Dedifferentiated amniotic fluid mesenchymal stem cell (primary cell): ENCODE measurements around the gene DNAH3.
"Not testable (repeated sequence)": the region's sequence is repeated elsewhere in the genome, so short reads cannot be mapped to it uniquely, and the experiment has no call there.

ENCODE experiments used
- DNase-seq: peaks from one replicate; pipeline ENCODE4 v3.0.0-alpha.2; 2016; ENCODE audit errors: extremely low spot score

Gene DNAH3

DNA sequence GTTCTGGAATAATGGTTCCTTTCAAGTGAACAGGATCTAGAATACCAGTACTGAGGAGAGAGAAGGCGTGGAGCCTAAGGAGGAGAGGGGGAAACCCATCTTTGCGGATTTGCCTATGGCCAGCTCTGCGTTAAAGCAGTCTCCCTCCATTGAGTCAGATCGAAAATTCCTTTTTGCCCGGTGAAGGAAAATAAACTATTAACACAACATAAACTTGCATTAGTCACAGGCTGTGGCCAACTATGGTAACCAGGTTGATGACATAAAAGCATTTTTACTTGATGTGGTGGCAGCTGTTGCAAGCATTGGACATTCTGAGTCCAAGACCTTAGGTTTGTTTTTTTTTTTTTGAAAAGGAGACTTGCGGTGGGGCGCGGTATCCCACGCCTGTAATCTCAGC is 16.7 kb upstream of the DNAH3 start:
- peak; percentile 69 for DNase-seq

- no peak for DNase-seq
Observed at GRCh38 chr16:21166561-21166961, 15.9 kb upstream of the DNAH3 start.

GRCh38 chr16:21164521-21165168 is 14.0 kb upstream of the DNAH3 start:
- no peak for DNase-seq

DNA sequence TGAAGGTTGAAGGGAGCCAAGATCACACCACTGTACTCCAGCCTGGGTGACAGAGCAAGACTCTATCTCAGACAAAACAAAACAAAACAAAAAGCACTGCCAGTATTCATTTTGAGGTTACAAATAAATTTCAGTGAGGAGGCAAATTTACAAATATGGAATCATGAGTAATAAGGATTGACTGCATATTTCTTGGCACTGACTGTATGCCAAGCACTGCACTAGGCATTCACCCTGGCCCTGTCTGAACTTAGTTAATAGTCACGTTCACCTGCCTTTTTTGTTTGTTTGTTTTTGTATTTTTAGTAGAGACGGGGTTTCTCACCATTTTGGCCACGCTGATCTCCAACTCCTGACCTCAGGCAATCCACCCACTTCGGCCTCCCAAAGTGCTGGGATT is 12.9 kb upstream of the DNAH3 start:
- no peak for DNase-seq

DNA sequence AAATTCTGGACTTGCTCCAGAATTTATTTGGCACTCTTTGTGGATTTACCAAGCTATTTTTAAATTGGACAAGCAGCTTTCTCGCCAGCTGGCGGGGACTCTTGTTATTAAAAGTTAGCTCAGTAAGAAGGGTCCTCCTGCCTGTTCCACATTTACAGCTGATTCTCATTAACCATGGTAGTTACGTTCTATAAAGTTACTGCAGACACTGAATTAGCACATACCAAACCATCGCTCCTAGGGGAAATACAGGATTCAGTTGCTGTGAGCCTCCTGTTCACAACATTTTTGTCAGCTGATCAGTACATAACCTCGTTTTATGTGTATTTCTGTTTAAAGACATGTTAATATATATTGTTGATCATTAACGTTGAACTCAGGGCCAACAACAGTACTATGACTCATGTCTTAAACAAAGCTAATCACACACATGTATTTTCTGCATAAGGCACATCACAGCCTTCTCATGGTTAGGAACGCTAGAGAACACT is 12.1 kb upstream of the DNAH3 start:
- no peak for DNase-seq

DNA sequence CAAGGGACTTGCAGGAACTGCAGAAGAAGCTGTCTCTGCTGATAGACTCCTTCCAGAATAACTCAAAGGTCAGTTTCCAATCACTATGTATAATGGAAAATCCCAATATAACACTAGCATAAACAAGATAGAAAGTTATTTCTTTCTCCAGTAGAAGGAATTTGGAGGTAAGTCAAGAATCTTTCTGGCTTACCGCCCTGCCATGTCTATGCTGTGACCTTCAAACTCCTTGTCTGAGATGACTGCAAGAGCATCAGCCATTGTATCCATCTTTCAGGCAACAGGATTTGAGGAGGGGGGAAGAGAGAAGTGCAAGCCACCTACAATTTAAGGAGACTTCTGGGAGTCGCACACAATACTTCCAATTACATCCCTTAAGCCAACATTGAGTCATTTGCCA is 10.6 kb upstream of the DNAH3 start:
- DNase-seq: no peak

GRCh38 chr16:21160276-21160675 is 9.6 kb upstream of the DNAH3 start:
- DNase-seq: no peak

- DNase-seq: no peak
Observed at GRCh38 chr16:21159281-21159951, 8.8 kb upstream of the DNAH3 start.

DNA sequence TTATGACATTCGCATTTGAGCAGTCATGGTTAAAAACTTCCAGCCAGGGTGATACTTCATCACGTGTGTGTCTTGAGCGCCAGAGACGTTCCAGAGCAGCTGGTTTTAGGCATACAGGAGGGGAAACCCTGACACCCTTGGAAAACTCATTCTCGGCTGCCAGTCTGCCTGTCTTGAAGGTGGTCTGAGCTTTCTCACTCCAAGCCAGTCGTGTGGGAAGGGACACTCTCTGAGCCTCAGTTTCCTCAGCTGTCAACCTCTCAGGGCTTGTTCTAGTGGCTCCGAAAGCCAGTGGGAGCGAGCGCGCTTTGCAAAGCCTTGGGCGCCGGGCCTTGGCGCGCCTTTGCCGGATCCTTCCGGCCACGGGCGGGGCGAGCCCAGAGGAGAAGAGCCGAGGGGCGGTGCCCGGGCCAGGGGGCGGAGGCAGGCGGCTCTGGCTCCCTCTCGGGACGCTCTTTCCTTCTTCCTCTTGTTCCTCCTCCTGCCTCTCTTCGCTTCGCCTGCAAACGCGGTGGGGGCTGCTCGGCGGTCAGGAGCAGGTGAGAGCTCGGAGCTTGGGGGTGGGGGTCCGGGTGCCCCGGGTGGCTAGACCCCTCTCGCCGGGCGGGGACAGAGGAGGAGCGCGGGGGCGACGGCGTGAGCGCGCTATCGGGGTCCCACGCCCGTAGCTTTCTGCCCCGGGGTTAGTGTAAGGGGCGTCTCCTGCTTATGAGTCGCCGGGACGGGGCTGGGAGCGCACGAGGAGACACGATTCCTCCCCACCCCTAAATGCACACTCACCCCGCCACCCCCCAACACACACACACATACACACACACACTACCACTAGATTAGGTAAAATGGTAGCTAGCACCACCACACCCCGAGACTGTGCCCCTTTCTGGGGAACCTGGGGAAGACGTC is 7.8 kb upstream of the DNAH3 start, which contains the start of gene LDAF1:
Gene LDAF1 (plus strand): TSS at position 467 of the 903 bp plus-strand sequence. CDS start 2,509 bp downstream, outside the sequence.
- DNase-seq: peak; percentile 70

DNA sequence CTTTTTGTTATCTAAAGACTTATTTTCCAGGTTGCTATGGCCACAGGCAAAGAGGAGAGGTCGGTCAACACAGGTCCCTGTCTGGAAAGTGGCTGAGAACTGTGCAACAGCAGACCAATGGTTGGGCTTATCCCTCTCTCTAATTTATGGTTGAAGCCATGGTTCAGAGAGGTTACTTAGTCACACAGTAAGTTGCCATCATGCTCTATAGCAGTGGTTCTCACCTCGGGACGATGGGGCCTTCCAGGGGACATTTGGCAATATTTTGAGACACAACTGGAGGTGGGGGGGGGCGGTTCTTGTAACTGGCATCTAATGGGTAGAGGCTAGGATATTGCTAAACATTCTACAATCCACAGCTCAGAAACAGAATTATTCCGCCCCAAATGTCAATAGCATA is 7.0 kb upstream of the DNAH3 start:
- DNase-seq: no peak

DNA sequence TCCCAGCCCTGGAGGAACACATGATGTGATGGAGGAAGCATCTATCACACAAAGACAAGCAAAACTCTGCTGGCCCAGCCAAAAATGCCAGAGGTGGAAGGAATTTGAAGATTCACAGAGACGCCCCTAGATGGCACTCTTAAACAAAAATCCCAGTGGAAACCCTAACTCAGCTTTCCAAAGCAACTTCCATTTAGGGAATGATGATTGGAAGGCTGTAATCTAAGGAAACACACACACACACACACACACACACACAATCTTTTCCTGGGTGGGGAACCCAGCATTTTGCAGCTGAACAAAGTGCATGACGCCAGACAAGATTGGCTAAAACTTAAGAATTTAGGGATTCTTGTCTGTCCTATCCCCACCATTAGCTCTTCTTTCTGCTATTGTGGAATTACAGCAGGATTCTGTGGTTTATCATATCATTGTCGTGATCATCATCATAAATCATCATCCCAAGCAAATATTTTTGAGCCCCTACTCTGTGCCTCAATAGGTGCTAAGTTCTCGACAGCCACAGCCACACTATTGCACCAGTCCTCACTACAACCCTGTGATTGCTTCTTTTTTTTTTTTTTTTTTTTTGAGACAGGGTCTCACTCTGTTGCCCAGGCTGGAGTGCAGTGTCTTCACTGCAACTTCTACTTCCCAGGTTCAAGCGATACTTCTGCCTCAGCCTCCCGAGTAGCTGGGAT is 6.3 kb upstream of the DNAH3 start:
- peak; percentile 88 for DNase-seq

- not testable (repeated sequence) for DNase-seq
Observed at GRCh38 chr16:21156011-21156410, 5.4 kb upstream of the DNAH3 start.

DNA sequence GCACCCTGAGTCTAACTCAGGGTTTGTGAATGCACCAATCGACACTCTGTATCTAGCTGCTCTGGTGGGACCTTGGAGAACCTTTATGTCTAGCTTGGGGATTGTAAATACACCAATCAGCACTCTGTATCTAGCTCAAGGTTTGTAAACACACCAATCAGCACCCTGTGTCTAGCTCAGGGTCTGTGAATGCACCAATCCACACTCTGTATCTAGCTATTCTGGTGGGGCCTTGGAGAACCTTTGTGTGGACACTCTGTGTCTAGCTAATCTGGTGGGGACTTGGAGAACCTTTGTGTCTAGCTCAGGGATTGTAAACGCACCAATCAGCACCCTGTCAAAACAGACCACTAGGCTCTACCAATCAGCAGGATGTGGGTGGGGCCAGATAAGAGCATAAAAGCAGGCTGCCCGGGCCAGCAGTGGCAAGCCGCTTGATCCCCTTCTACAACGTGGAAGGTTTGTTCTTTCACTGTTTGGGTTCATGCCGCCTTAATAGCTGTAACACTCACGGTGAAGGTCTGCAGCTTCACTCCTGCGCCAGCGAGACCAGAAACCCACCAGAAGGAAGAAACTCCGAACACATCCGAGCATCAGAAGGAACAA is 2.6 kb upstream of the DNAH3 start:
- DNase-seq: not testable (repeated sequence)

DNA sequence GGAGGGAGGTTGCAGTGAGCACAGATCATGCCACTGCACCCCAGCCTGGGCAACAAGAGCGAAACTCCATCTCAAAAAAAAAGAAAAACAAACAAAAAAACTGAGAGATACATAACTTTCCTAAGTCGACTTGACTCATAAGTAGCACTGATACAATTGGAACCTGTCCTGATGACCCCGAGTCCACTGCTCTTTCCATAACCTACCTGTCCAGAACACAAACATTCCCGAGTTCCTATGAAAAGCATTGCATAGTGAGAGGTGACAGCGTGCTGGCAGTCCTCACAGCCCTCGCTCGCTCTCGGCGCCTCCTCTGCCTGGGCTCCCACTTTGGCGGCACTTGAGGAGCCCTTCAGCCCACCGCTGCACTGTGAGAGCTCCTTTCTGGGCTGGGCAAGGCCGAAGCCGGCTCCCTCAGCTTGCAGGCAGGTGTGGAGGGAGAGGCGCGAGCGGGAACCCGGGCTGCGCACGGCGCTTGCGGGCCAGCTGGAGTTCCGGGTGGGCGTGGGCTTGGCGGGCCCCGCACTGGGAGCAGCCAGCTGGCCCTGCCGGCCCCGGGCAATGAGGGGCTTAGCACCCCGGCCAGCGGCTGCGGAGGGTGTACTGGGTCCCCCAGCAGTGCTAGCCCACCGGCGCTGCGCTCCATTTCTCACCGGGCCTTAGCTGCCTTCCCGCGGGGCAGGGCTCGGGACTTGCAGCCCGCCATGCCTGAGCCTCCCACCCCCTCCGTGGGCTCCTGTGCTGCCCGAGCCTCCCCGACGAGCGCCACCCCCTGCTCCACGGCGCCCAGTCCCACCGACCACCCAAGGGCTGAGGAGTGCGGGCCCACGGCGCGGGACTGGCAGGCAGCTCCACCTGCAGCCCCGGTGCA is 1.7 kb upstream of the DNAH3 start:
- peak; percentile 12 for DNase-seq

DNA sequence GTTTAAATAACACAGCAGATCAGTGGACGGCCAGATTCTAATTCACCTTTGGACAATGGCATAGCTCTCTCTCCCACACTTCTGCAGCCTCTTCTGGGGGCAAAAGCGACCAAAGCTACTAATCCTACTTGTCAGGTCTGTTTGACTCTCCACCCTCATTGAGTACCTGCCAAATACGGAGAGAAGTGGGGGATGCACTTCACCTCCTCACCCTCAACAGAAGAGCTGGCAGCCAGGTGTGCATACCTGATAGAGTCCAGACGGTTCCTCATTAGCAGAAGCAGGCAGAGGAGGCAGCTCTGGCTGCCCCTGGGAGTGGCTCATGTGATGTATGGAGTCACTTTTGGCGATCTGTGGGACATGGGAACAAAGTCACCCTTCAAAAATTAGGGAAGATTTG is 4.9 kb downstream of the DNAH3 start:
- DNase-seq: no peak

- DNase-seq: no peak
Observed at GRCh38 chr16:21134053-21134452, 16.6 kb downstream of the DNAH3 start.

DNA sequence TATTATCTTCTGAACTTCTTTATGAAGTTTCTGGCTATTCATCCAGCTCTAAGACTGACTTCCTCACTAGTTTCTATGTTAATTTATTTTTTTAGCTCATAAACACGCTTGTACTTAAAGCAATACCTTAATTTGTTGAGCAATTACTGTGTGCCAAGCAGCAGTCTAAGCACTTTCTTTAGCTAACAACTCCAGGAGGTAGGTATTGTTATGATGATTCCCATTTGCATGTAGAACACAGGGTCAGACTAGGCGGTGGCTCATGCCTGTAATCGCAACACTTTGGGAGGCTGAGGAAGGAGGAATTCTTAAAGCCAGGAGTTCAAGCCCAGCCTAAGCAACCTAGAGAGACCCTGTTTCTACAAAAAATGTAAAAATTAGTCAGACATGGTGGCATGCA is 19.8 kb downstream of the DNAH3 start:
- no peak for DNase-seq

DNA sequence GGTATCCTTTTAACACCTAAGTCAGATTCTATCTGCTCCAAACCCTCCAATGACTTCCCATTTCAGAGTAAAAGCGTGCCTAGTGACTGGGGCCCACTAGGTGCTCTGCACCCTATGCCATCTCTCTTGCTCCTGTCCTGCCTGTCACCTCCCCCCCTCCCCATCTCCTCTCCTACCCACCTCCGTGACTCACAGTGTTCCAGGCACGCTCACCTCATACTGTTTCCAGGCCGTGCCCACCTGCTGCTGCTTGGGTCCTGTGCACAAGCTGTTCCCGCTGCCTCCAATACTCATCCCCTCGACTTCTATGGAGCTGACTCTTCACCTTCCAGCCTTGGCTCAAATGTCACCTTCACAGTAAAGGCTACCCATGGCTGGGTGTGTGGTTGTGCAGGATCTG is 21.7 kb downstream of the DNAH3 start:
- no peak for DNase-seq

DNA sequence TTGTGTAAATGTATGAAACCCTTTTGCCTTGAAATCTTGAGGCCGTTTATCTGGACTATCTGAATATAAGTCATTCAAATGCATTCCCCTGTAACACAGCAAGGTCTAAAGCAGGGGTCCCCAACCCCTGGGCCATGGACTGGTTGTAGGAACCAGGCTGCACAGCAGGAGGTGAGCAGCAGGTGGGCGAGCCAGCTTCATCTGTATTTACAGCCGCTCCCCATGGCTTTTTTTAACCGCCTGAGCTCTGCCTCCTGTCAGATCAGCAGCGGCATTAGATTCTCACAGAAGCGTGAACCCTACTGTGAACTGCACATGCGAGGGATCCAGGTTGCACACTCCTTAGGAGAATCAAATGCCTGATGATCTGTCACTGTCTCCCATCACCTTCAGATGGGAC is 24.1 kb downstream of the DNAH3 start:
- DNase-seq: no peak

- no peak for DNase-seq
Observed at GRCh38 chr16:21125191-21125590, 25.5 kb downstream of the DNAH3 start.
